SK-N-SH treated with all-trans-retinoic acid at 6 μM for 48 hours (cell line): ENCODE results near the gene FAM236D.
"Not testable (repeated sequence)": the region's sequence is repeated elsewhere in the genome, so short reads cannot be mapped to it uniquely, and the experiment has no call there.

ENCODE experiments used
- ARNTL ChIP-seq: fragments of 450-650 bp; formaldehyde crosslinking; IDR thresholded peaks from 2 replicates; pipeline ENCODE4 v1.5.0; 2020; ENCODE audit warnings: low read depth, mild to moderate bottlenecking, moderate library complexity, borderline replicate concordance
- ISL1 ChIP-seq: fragments of 250-450 bp; sonication (Bioruptor Pico); IDR thresholded peaks from 2 replicates; pipeline ENCODE4 v2.1.2; 2022; ENCODE audit warnings: mild to moderate bottlenecking, moderate library complexity
- RARB ChIP-seq: fragments of 250-450 bp; sonication (Bioruptor Pico); IDR thresholded peaks from 2 replicates; pipeline ENCODE4 v1.8.0; 2021; ENCODE audit warnings: mild to moderate bottlenecking, moderate library complexity
- SNAI2 ChIP-seq: fragments of 250-450 bp; sonication (Bioruptor Pico); IDR thresholded peaks from 2 replicates; pipeline ENCODE4 v1.5.0; 2020; ENCODE audit warnings: mild to moderate bottlenecking, moderate library complexity
- TF ChIP-seq, protein P1 (sequence below): fragments of 250-450 bp; sonication (Bioruptor Pico); IDR thresholded peaks from 2 replicates; pipeline ENCODE4 v1.8.0; 2020; ENCODE audit warnings: mild to moderate bottlenecking, moderate library complexity, borderline replicate concordance

DNA sequence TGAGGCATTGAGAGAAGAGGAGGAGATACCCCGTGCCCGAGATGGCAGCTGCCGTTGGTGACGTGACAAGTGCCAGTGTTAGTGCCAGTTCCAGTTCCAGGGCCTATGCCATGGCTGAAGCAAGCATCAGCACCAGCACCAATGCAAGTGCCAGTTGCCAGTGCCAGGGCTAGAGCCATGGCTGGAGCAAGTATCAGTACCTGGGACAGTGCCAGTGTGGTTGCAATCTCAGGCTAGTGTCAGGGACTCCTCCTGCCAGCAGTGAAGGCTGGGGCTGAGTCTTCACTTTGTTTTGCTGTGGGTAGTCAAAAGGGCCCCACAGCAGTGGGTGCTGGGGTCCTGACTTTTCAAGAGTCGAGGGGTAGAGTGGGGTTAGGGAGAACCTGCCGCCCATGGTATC lies 29.9 kb downstream of the FAM236D start:
- not testable (repeated sequence) for TF ChIP-seq SNAI2, RARB, ISL1, ARNTL (CRISPR knock-in tag)
- TF ChIP-seq, protein P1, sequence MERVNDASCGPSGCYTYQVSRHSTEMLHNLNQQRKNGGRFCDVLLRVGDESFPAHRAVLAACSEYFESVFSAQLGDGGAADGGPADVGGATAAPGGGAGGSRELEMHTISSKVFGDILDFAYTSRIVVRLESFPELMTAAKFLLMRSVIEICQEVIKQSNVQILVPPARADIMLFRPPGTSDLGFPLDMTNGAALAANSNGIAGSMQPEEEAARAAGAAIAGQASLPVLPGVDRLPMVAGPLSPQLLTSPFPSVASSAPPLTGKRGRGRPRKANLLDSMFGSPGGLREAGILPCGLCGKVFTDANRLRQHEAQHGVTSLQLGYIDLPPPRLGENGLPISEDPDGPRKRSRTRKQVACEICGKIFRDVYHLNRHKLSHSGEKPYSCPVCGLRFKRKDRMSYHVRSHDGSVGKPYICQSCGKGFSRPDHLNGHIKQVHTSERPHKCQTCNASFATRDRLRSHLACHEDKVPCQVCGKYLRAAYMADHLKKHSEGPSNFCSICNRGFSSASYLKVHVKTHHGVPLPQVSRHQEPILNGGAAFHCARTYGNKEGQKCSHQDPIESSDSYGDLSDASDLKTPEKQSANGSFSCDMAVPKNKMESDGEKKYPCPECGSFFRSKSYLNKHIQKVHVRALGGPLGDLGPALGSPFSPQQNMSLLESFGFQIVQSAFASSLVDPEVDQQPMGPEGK (CRISPR knock-in tag): not testable (repeated sequence)
